ENCODE data around the gene SERPINE2.
"Not testable (repeated sequence)": the region's sequence is repeated elsewhere in the genome, so short reads cannot be mapped to it uniquely, and the experiment has no call there.

Gene SERPINE2

DNA sequence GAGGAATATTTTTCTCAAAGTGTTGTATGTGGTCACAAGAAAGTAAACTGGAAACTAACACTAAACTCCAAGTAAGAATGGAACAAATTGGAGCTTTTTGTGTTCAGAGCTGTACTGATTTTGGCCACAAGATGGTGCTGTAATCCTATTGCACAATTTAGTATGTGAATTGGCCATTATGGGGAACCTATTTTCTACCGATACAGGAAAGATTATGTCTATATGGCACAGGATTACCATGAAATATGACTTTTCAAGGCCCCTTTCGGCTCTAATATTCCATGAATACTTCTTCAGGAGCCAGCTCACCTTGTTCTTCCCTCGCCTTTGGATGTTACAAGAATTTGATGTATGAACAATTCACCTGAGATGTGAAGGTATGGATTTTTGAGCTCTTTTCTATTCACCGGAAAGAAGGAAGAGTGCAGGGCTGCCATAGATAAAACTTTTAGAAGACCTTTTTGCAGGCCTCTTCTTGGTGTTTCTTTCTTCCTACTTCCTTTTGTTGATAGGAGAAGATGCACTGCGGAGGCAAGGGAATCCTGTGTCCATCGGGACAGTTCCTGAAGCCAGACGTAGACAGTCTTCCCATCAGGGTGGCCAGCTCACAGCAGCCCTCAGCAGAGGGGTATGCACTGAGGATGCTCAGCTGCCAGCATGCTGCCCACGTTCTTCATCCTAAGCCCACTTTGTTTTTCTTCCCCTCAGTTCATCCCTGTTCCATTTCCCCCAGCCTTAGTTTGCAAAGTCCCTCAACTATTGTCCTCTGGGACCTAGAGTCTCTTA, 68.5 kb downstream of the SERPINE2 start:
- peak; percentile 69 for DNase-seq

DNA sequence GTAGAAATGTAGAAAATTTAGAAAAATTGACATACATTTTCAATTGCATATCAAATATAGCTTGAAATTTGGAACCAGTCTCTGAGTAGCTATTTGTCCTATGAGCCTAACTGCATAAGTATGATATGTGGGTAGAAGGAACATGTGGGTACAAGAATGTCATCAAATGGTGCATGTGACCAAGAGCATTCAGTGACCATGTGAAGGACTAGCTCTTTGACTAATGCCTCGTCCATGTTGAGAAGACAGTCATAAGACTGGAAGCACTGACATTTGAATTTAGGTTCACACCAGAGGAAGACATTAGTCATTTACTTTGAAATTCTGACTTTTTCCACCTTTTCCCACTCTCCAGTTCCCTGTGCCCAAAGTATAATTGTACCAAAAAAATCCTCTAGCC, 69.2 kb downstream of the SERPINE2 start:
- DNase-seq, result no peak

DNA sequence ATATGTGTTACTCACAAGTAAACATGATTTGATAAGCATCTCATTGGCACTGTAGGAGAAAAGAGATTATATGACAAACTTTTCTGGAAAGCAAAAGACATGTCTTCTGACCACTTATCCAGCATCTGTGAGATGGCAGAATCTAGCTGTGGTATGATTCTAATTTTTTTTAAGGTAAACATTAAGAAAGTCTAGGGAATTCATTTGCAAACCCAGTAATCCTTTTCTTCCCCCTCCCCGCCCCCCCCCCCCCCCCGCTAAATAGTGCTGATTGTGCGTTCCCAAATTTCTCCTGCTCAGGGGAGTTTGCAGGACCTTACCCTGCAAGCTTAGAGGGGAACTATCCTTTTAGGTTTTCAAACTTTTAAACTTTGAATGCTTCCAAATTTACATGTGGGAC, 69.8 kb downstream of the SERPINE2 start:
- DNase-seq, result no peak

DNA sequence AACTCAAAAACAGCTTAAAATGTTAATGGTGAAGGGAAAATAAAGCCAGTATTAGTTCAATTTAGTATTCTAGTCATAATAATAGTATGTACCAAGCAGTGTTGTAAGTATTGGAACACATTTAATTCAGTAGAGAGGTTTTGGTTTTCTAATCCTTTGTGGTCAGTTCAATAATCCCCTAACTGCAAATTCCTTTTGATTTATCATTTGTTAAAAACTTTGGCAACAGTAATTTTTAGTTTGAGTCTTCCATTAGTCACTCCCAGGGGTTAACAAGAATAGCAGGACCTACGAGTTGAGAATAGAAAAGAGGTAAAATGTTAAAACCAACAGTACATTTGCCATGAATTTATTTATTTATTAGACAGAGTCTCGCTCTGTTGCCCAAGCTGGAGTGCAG, 71.1 kb downstream of the SERPINE2 start:
- no peak for DNase-seq

DNA sequence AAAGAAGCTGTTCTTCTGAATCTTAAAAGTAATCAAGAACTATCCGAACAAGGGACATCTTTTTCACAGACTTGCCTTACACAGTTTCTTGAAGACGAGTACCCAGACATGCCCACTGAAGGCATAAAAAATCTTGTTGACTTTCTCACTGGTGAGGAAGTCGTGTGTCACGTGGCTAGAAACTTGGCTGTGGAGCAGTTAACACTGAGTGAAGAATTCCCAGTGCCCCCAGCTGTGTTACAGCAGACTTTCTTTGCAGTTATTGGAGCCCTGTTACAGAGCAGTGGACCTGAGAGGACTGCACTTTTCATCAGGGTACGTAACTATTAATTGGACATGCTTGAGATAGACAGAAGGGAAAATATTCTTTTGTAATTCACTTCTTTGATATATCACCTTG, 79.4 kb downstream of the SERPINE2 start:
- DNase-seq, result no peak

DNA sequence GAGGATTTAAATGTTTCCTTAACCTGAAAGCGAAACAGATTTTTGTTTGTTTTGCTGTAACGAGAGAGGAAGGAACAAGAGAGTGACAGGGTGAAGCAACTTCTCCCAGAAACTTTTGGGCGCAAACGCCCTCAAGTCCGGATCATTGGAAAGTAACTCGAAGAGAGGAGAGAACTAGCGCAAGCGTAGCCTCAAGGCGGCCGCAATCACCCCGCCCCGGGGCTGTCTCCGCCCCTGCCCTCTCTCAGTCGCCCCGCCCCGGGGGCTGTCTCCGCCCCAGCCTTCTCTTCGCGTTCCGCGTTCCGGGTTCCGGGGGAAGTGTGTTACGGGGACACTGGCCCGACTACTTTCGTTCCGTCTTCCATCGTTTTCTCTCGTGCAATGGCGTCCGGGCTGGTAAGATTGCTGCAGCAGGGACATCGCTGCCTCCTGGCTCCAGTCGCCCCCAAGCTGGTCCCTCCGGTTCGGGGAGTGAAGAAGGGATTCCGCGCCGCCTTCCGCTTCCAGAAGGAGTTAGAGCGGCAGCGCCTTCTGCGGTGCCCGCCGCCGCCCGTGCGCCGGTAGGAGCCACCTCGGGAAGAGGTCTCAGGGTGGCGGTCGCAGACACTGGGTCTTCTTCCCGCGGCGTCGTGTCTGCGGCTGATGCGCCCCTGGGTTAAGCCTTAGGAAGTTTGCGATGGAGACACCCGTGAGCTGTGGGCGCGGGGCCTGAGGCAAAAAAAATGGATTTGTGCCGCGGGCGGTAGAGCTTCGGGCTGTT, 81.8 kb downstream of the SERPINE2 start, which contains the start of gene MRPL44:
TSS of gene MRPL44 (plus strand) at position 372 of the 760 bp plus-strand sequence. CDS start at position 382, 10 bp downstream.
- DNase-seq, result peak; percentile 97

DNA sequence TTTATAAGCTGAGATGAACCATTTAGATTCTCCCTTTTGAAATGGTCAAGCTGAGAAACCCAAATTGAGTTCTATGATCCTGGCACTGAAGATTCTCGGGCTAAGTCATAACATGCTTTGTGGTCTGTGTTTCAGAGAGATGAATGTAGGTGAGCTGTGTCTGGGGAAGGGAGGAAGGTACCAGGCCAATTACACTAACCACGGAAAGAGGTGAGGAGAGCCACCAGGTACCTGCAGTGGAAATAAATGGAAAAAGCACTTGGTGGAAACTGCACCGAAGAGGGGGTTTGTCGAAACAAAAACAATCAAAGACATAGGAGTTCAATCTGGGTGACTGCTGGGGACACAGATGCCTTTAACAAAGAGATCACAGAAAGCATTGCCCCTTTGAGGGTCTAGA, 82.8 kb downstream of the SERPINE2 start:
- DNase-seq, result no peak

DNA sequence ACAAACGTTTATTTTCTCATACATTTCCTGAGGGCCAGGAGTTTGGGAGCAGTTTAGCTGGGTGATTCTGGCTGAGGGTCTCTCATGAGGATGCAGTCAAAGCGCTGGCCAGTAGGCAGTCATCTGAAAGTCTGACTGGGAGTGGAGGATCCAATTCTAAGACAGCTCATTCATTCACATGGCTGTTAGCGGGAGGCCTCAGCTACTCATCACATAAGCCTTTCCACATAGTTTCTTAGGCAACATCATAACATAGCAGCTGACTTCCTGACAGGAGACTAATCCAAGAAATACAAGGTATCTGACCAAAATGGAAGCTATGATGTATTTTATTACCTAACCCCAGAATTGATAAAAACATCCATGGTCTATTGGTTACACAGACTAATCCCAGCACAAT, 84.7 kb downstream of the SERPINE2 start:
- no peak for DNase-seq

DNA sequence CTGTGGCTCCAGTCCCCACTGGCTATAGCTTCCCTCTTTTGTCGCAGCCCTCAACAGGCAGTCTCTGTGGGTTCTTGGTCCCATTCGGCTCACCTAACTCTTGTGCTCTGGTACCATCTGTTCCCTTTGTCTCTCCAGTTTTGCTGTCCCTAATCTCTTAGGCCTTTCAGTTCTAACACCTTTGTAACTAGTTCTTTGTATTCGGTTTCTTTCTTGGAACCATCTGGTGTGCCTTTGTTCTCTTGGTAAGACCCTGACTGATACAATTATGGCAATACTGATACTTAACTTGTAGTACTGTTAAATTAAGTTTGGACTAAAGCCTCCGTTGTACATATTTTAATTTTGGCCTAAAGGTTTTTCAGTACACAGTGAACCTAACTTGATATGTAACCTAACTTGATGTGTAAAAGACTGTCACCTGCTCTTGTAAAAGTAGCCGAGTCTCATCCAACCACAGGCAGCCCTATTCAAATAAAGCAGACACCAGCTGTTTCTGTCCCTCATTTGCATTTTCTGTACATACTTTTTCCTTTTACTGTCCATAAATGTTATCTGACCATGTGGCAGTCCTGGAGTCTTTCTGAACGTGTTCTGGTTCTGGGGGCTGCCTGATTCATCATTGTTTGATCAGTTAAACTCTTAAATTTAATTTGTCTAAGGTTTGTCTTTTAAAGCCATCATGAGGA, 86.7 kb downstream of the SERPINE2 start:
- peak; percentile 26 for DNase-seq

DNA sequence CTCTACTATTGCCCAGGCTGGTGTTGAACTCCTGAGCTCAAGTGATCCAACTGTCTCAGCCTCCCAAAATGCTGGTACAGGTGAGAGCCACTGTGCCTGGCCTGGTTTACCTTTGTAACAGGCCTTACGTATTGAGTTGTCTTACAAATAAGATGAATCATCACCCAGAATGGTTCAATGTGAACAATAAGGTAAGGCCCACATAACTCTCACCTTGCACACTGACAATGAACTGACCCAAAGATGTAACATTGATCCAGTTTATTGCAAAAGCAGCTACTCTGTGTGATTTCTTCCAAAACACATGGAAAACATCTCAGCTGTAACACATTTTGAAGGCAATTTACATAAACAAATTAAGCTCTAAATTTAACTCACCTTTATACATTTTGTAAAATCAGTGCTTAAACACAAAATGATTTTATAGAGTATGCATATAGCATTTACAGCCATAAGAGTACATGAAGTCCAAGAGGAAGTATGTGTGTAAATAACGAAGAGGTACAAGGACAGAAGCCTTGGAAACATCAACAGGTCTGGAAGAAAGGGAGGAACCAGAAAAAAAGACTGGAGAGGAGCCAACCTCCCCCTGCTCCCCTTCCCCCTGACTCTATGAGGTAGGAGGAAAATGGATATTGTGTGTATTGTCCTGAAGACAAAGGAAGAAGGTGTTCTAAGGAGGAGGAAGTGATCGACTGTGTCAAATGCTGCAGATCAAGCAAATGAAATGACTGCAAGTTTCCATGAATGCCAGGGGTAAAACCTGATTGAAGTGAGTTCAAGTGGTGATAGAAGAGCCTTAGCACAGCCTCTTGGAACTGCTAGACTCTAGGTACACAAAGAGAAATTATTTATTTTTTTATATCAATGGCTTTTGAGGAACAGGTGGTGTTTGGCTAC, 88.4 kb downstream of the SERPINE2 start:
- DNase-seq, result no peak

DNA sequence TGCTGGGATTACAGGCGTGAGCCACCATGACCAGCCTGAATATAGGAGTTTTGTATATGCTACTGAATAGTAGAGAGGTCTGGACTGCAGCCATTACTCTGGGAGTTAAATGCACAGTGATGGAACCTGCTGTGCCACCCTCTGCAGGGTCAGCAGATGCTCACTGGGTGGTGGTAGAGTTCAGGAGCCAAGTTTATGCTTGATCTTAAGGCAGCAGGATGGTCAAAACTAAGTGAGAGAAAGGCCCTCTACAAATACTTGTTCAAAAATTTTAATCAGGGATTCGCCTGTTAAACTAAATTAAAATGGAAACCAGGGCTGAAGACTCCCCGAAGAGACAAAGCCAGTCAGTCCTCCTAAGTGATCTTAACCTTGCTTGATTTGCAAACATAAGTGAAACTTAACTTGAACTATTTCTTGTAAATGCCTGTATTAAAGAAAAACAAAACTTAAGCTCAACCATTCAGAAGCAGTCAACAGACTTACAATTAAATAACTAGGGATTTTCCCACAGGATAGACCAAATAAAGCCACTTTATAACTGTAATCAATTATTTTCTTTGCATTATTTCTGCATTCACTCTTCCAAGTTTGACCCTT, 89.7 kb downstream of the SERPINE2 start:
- DNase-seq, result no peak

DNA sequence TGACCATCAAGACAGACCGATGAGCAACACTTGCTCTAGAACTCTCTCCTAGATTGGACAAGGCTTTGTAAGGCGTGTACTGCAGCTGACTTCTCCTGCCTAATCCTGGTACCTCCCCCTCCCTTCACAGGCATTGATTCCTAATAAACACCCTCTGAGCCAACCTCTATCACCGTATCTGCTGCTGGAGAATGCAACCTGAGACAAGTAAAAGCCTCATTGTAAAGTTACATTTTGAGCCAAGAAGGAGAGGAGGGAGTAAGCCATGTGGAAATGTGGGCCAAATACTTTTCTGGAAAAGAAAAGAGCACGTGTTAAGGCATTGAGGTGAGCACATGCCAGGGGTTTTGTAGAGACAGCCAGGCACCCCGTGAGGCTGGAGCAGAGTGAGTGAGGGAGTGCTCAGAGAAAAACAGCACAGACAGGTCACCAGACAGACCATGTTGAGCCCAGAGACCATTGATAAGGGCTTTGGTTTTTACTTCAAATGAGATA, 91.3 kb downstream of the SERPINE2 start:
- no peak for DNase-seq

DNA sequence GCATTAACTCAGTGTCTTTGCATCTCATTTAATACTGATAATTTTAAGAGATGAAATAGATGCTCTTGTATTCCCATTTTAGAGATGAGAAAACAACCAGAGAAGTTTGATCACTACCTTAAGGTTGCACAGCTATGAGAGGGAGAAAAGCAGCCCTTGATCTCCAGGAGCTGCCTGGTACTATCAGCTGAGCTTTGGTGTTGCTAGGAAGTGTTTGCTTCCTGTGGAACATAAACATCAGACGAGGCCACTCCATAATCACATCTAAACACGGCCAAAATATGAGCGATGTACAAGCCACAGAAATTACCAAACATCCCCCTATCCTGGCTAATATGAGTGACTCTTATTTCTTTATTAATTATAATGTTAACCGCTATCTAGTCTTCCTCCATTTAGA, 93.3 kb downstream of the SERPINE2 start:
- no peak for DNase-seq

DNA sequence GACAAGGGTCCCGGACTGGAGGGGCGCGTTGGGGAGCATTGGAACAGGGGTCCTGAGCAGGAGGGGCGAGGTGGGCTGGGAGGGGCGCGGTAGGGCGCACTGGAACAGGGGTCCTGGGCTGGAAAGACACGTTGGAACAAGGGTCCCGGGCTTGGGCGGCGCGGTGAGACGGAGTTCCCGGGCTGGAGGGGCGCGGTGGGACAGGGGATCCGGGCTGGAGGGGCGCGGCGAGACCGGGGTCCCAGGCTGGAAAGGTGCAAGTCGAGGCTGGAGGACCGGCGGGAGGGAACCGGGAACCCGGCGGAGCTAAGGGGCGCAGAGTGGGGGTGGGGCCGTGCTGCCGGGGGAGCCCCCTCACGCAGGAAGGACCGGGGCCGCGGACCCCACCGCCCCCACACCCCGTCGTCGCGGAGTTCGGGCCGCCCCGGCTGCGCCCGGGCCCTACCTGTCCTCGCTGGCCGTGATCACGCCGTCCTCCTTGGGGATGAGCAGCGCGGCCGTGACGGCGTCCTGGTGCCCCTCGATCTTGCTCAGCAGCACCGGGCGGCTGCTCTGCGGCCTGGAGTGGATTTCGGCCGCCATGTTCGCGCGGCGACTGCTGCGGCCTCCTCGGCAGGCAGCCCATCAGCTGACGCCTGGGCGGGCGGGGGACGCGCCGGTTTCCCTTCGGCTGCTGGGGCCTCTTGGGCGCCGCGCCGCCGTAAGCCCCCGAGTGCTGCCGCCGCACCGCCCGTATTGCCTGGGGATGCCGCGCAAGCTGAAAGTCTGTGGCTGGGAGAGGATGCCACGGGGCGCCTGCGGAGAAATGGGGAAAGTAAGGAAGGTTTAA, 94.2 kb downstream of the SERPINE2 start, which contains the start of gene WDFY1:
TSS of gene WDFY1 (minus strand) at position 633 of the 829 bp plus-strand sequence. CDS start at position 582, 51 bp downstream.
- DNase-seq, result peak; percentile 90

DNA sequence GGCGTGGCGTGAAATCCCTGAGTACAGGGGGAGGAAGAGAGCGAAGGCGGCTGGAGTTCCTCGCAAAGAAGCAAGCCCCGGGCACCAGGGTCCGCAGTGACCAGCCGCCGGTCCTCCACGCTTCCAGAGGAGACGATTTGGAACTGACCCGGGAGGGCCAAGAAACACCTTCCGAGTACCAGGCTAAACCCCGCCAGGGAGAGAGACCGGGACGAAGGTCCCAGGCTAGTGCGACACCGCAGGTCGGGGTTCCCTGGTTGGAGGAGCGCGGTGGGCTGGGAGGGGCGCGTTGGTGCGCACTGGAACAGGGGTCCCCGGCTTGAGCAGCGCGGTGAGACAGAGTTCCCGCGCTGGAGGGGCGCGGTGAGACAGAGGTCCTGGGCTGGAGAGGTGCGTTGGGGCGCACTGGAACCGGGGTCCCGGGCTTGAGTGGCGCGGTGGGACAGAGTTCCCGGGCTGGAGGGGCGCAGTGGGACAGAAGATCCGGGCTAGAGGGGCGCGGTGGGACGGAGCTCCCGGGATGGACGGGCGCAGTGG, 94.9 kb downstream of the SERPINE2 start:
- peak; percentile 32 for DNase-seq

DNA sequence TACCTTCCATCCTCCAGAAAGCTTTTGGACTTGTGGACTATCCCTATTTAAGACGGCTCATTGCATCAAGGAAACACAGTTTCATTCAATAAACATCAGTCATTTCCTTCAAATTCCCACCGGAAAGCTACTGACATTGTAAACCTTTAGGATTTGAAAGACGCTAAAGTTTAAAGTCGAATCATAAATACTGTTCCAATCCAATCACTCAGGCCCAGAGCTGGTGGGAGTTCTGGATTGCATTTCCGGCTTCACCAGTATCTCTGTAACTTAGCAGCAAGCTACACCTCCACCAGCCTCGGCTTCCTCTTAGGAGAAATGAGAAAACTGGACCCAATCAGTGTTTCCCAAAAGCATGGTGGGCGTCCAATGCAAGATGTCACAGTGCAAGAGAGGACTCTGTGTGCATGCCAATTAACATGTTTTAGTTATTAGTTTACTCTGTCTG, 95.5 kb downstream of the SERPINE2 start:
- DNase-seq, result no peak

DNA sequence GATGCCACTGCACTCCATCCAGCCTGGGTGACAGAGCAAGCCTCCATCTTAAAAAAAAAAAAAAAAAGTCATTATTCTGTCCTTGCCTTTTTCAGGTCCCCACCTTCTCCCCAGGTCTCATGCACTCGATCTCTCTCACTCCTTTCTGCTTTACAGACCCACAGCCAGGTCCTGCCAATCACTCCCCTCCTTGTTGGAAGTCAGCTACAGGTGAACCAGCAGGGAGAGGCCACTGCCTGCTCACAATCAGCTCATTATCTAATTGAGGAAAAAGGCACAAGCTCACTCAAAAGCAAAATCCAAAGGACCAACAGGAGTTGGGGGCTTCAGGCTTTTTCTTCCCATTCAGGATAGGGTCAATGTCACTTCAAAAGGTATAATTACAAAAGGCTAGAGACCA, 96.0 kb downstream of the SERPINE2 start:
- no peak for DNase-seq

DNA sequence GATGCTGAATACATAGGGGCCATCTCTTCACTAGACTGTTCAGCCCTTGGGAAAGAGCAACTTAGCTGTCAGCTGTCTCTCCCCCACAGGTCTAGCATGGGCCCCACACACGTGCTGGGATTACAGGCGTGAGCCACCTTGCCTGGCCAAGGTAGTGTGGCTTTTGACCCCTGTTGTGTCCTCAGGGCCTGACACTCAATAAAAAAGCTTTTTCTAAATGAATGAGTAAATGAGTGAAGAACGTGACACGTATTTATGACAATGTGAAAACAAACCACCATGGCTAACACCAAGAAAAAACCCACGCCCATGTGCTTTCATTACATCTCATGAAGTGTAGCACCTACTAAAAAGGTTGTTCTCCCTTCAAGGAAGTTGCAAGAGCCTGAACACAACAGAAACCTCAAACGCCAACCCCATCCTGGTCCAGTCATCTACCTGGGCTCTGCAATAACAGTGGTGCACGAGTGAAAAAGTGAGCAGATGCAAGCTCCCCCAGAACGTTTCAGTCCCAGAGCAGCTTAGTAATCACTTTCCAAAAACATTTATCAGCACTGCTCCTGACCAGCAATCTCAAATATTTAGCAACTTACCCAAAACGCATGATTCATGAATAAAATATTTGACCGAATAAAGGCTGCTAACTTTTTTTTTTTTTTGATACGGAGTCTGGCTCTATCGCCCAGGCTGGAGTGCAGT, 97.4 kb downstream of the SERPINE2 start:
- DNase-seq, result no peak

DNA sequence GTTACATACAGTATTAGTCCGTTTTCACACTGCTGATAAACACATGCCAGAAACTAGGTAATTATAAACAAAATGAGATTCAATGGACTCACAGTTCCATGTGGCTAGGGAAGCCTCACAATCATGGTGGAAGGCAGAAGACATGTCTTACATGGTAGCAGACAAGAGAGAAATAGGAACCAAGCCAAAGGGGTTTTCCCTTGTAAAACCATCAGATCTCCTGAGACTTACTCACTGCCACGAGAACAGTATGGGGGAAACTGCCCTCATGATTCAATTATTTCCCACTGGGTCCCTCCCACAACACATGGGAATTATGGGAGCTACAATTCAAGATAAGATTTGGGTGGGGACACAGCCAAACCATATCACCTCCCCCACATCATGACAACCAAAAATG, 99.6 kb downstream of the SERPINE2 start:
- DNase-seq, result not testable (repeated sequence)

DNA sequence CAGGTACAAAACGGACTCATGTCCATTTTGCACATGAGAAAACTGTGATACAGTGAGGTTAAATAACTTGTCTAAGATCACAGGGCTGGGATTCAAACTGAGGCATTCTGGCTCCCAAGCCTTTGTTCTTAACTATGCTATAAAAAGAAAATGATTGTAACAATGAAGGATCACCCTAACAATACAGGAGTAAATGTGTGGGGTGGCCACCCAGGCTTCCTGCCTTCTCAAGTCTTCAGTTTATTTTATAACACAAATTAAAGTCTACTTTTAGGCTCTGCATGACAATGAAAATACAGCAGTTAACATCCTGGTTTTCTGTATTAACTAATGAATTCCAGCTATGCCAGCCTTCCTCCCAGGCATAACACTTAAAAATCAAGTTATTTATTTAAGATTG, 101.6 kb downstream of the SERPINE2 start:
- no peak for DNase-seq

Data from NCI-H345 (cell line).